GM21737 (cell line): Measurements from ENCODE around the gene MYD88.

ENCODE experiments used
- ATAC-seq: cut with Tn5 transposase; IDR thresholded peaks from one replicate; pipeline ENCODE4 v1.9.1; 2021; ENCODE audit warnings: mild to moderate bottlenecking, moderate library complexity; ENCODE audit not compliant: unreplicated experiment

MYD88 gene

GRCh38 chr3:38163117-38163840 is 24.8 kb downstream of the MYD88 start:
- ATAC-seq: no peak

GRCh38 chr3:38163841-38164642 is 25.6 kb downstream of the MYD88 start:
- ATAC-seq: no peak

GRCh38 chr3:38164643-38164951 is 26.1 kb downstream of the MYD88 start:
- ATAC-seq: no peak

GRCh38 chr3:38164952-38165721 is 26.7 kb downstream of the MYD88 start, which contains the start of gene OXSR1:
TSS of gene OXSR1 (plus strand) at chr3:38165537. CDS start at chr3:38165877, 340 bp downstream.
- ATAC-seq: peak; percentile 89

GRCh38 chr3:38165722-38166387 is 27.4 kb downstream of the MYD88 start:
- ATAC-seq: no peak

- no peak for ATAC-seq
These were observed 29.1 kb downstream of the MYD88 start for GRCh38 chr3:38167591-38167990.

GRCh38 chr3:38168151-38169026 is 29.9 kb downstream of the MYD88 start:
- ATAC-seq: no peak

GRCh38 chr3:38169027-38169317 is 30.5 kb downstream of the MYD88 start:
- no peak for ATAC-seq

GRCh38 chr3:38170722-38171121 is 32.3 kb downstream of the MYD88 start:
- ATAC-seq: no peak

- ATAC-seq: no peak
These were observed 33.2 kb downstream of the MYD88 start for GRCh38 chr3:38171622-38172021.

- ATAC-seq: no peak
These were observed 35.5 kb downstream of the MYD88 start for GRCh38 chr3:38173834-38174418.

- no peak for ATAC-seq
These were observed 38.7 kb downstream of the MYD88 start for GRCh38 chr3:38177181-38177580.

- no peak for ATAC-seq
These were observed 48.3 kb downstream of the MYD88 start for GRCh38 chr3:38186781-38187180.

GRCh38 chr3:38190481-38190881 is 52.0 kb downstream of the MYD88 start:
- ATAC-seq: no peak
